GOT3 (cell line): ENCODE results near the gene MAX.

Experiments
- DNase-seq: peaks from one replicate; lab custom pipeline; 2025; ENCODE audit warnings: mixed read lengths; lab: John Stamatoyannopoulos, UW

The MAX gene

GRCh38 chr14:65073605-65074201, 28.6 kb downstream of the MAX start:
- no peak for DNase-seq

GRCh38 chr14:65072937-65073336, 29.4 kb downstream of the MAX start:
- DNase-seq: no peak

GRCh38 chr14:65072256-65072655, 30.1 kb downstream of the MAX start:
- no peak for DNase-seq

GRCh38 chr14:65071544-65071943, 30.8 kb downstream of the MAX start:
- DNase-seq: no peak

- DNase-seq: no peak
Measured at GRCh38 chr14:65070471-65070976, 31.8 kb downstream of the MAX start.

GRCh38 chr14:65069874-65070413, 32.4 kb downstream of the MAX start:
- DNase-seq: no peak

GRCh38 chr14:65065719-65066118, 36.6 kb downstream of the MAX start:
- DNase-seq: no peak

GRCh38 chr14:65062096-65063075, 39.9 kb downstream of the MAX start:
- no peak for DNase-seq

GRCh38 chr14:65057695-65058094, 44.6 kb downstream of the MAX start:
- no peak for DNase-seq

GRCh38 chr14:65054471-65055085, 47.7 kb downstream of the MAX start:
- DNase-seq: no peak

- no peak for DNase-seq
Measured at GRCh38 chr14:65053466-65053865, 48.9 kb downstream of the MAX start.

- no peak for DNase-seq
Measured at GRCh38 chr14:65052832-65053231, 49.5 kb downstream of the MAX start.

- DNase-seq: no peak
Measured at GRCh38 chr14:65045709-65046108, 56.6 kb downstream of the MAX start.

GRCh38 chr14:65045006-65045405, 57.3 kb downstream of the MAX start:
- no peak for DNase-seq

- no peak for DNase-seq
Measured at GRCh38 chr14:65044596-65044959, 57.7 kb downstream of the MAX start.

GRCh38 chr14:65043893-65044595, 58.3 kb downstream of the MAX start:
- no peak for DNase-seq

- no peak for DNase-seq
Measured at GRCh38 chr14:65042731-65043372, 59.5 kb downstream of the MAX start.

GRCh38 chr14:65042296-65042695, 60.0 kb downstream of the MAX start:
- DNase-seq: no peak

- DNase-seq: no peak
Measured at GRCh38 chr14:65041434-65041915, 60.8 kb downstream of the MAX start.

GRCh38 chr14:65040666-65041433, 61.5 kb downstream of the MAX start:
- no peak for DNase-seq
